IMR-90 (cell line): ENCODE data around the gene MAPK9. TPM values are rescaled to one million over a fixed set of nuclear protein-coding genes. Genes with fewer than 3 reads are reported as not detected.

Experiments
- ATAC-seq: fragments of 200-7000 bp; cut with Tn5 transposase; 2 replicates; pipeline ENCODE4 v1.9.1; 2020; ENCODE audit warnings: low read depth, mild to moderate bottlenecking, moderate library complexity
- BruUV-seq: library from RNA; stranded (reverse); fragments of 400-500 nt; replicated peaks from 2 replicates; lab custom pipeline; 2021; lab: Mats Ljungman, UMichigan
- CTCF ChIA-PET: fragments of 300-600 bp; formaldehyde crosslinking; extraction: SDS; loops from one replicate; lab custom pipeline; 2021; ENCODE audit warnings: antibody characterized with exemption; lab: Yijun Ruan, JAX
- POLR2A ChIA-PET: fragments of 300-600 bp; sonication (Branson Sonifier 250); formaldehyde crosslinking; loops from one replicate; lab custom pipeline; 2022; ENCODE audit warnings: antibody characterized with exemption; ENCODE audit not compliant: unreplicated experiment; lab: Charles Lee
- DNase-seq: peaks from one replicate; pipeline ENCODE4 v3.0.0; 2013
- H2AFZ ChIP-seq: replicated peaks from 2 replicates; pipeline ENCODE3; 2013; ENCODE audit warnings: low read length, mild to moderate bottlenecking; ENCODE audit not compliant: poor library complexity
- H2AK5ac ChIP-seq: 2 replicates; pipeline ENCODE4 v1.6.1; 2013; ENCODE audit warnings: low read depth, low read length, inconsistent platforms
- H2AK9ac ChIP-seq: replicated peaks from 2 replicates; pipeline ENCODE3; 2013; ENCODE audit warnings: mild to moderate bottlenecking, low read depth, low read length, moderate library complexity; ENCODE audit not compliant: poor library complexity
- H2BK120ac ChIP-seq: 2 replicates; pipeline ENCODE4 v1.6.1; 2013; ENCODE audit warnings: low read depth, low read length, inconsistent platforms
- H2BK15ac ChIP-seq: 3 replicates; pipeline ENCODE4 v1.6.1; 2013; ENCODE audit warnings: low read depth, low read length, inconsistent platforms
- H2BK20ac ChIP-seq: 2 replicates; pipeline ENCODE4 v1.6.1; 2013; ENCODE audit warnings: low read depth, mild to moderate bottlenecking, inconsistent platforms, low read length, moderate library complexity
- H2BK5ac ChIP-seq: 2 replicates; pipeline ENCODE4 v1.6.1; 2013; ENCODE audit warnings: mild to moderate bottlenecking, low read depth, low read length, inconsistent platforms; ENCODE audit not compliant: poor library complexity, severe bottlenecking
- H3K14ac ChIP-seq: replicated peaks from 2 replicates; pipeline ENCODE4 v1.6.1; 2013; ENCODE audit warnings: low read depth, low read length, inconsistent platforms
- H3K18ac ChIP-seq: 2 replicates; pipeline ENCODE4 v1.6.1; 2013; ENCODE audit warnings: low read depth, low read length, control low read depth
- H3K23ac ChIP-seq: 2 replicates; pipeline ENCODE4 v1.6.1; 2013; ENCODE audit warnings: low read depth, low read length, inconsistent platforms
- H3K27ac ChIP-seq: 2 replicates; pipeline ENCODE4 v1.5.1; 2013; ENCODE audit warnings: mild to moderate bottlenecking, control low read depth, low read length; ENCODE audit not compliant: insufficient read depth
- H3K27me3 ChIP-seq: 2 replicates; pipeline ENCODE4 v1.6.1; 2013; ENCODE audit warnings: low read length; ENCODE audit not compliant: control insufficient read depth, insufficient read depth
- H3K36me3 ChIP-seq: 2 replicates; pipeline ENCODE4 v1.6.1; 2013; ENCODE audit warnings: low read length, mixed read lengths; ENCODE audit not compliant: control insufficient read depth, insufficient read depth
- H3K4ac ChIP-seq: 2 replicates; pipeline ENCODE4 v1.6.1; 2013; ENCODE audit warnings: low read depth, low read length, inconsistent platforms
- H3K4me1 ChIP-seq: 2 replicates; pipeline ENCODE4 v1.6.1; 2013; ENCODE audit warnings: low read length, mixed read lengths; ENCODE audit not compliant: control insufficient read depth, insufficient read depth
- H3K4me2 ChIP-seq: 2 replicates; pipeline ENCODE4 v1.6.1; 2013; ENCODE audit warnings: low read depth, mild to moderate bottlenecking, control low read depth, low read length, moderate library complexity
- H3K4me3 ChIP-seq: 2 replicates; pipeline ENCODE4 v1.5.1; 2013; ENCODE audit warnings: low read depth, mild to moderate bottlenecking, control low read depth, low read length, moderate library complexity; ENCODE audit not compliant: insufficient read depth
- H3K56ac ChIP-seq: 2 replicates; pipeline ENCODE4 v1.6.1; 2013; ENCODE audit warnings: low read length, inconsistent platforms; ENCODE audit not compliant: insufficient read depth; ENCODE audit errors: extremely low read depth
- H3K79me1 ChIP-seq, 2 experiments: 2 replicates each; pipeline ENCODE4 v1.6.1; 2013; ENCODE audit warnings: low read length in 2 of 2, inconsistent platforms in 1 of 2, low read depth in 1 of 2
- H3K9ac ChIP-seq: 2 replicates; pipeline ENCODE4 v1.6.1; 2013; ENCODE audit warnings: low read depth, low read length, control low read depth
- H3K9me1 ChIP-seq: 2 replicates; pipeline ENCODE4 v1.6.1; 2013; ENCODE audit warnings: low read length, inconsistent platforms; ENCODE audit not compliant: insufficient read depth
- H3K9me3 ChIP-seq: 2 replicates; pipeline ENCODE4 v1.6.1; 2013; ENCODE audit warnings: low read length; ENCODE audit not compliant: control insufficient read depth, insufficient read depth
- H4K20me1 ChIP-seq: 2 replicates; pipeline ENCODE4 v1.6.1; 2013; ENCODE audit warnings: low read length, inconsistent platforms; ENCODE audit not compliant: insufficient read depth
- H4K5ac ChIP-seq: 2 replicates; pipeline ENCODE4 v1.6.1; 2013; ENCODE audit warnings: mild to moderate bottlenecking, low read depth, low read length, control low read depth
- H4K8ac ChIP-seq, 2 experiments: 2 replicates each; pipeline ENCODE4 v1.6.1; 2013; ENCODE audit warnings: low read depth in 2 of 2, low read length in 2 of 2, control low read depth in 1 of 2, inconsistent platforms in 1 of 2
- H4K91ac ChIP-seq: 2 replicates; pipeline ENCODE4 v1.6.1; 2013; ENCODE audit warnings: low read depth, low read length, inconsistent platforms; ENCODE audit not compliant: insufficient read depth
- BHLHE40 ChIP-seq: fragments of 150-350 bp; IDR thresholded peaks from 2 replicates; pipeline ENCODE4 v1.6.1; 2016; ENCODE audit warnings: mild to moderate bottlenecking, low read depth, low read length
- CEBPB ChIP-seq: IDR thresholded peaks from 2 replicates; pipeline ENCODE4 v1.6.1; 2012; ENCODE audit warnings: low read depth, low read length, improper control_type of control experiment
- CHD1 ChIP-seq: IDR thresholded peaks from 2 replicates; pipeline ENCODE4 v1.6.1; 2012; ENCODE audit warnings: low read depth, low read length, improper control_type of control experiment
- CTCF ChIP-seq: conservative IDR thresholded peaks from 2 replicates; pipeline ENCODE4 v1.5.1; 2012; ENCODE audit warnings: mild to moderate bottlenecking, low read depth, low read length, improper control_type of control experiment
- ELK1 ChIP-seq: fragments of 150-350 bp; IDR thresholded peaks from 2 replicates; pipeline ENCODE4 v1.6.1; 2016; ENCODE audit warnings: low read depth, mild to moderate bottlenecking, low read length, moderate library complexity, borderline replicate concordance
- FOS ChIP-seq: fragments of 150-350 bp; IDR thresholded peaks from 2 replicates; pipeline ENCODE4 v1.6.1; 2016; ENCODE audit warnings: low read depth, low read length
- MAFK ChIP-seq: IDR thresholded peaks from 2 replicates; pipeline ENCODE4 v1.6.1; 2012; ENCODE audit warnings: low read depth, low read length, improper control_type of control experiment
- MAZ ChIP-seq: IDR thresholded peaks from 2 replicates; pipeline ENCODE4 v1.6.1; 2012; ENCODE audit warnings: low read depth, mild to moderate bottlenecking, low read length, improper control_type of control experiment, moderate library complexity, borderline replicate concordance
- POLR2A ChIP-seq: IDR thresholded peaks from 2 replicates; pipeline ENCODE4 v1.6.1; 2012; ENCODE audit warnings: mild to moderate bottlenecking, low read depth, low read length
- RAD21 ChIP-seq: IDR thresholded peaks from 2 replicates; pipeline ENCODE4 v1.6.1; 2012; ENCODE audit warnings: low read length, improper control_type of control experiment
- RFX5 ChIP-seq: IDR thresholded peaks from 2 replicates; pipeline ENCODE4 v1.8.0; 2012; ENCODE audit warnings: low read depth, mild to moderate bottlenecking, low read length, moderate library complexity
- USF2 ChIP-seq: fragments of 150-350 bp; IDR thresholded peaks from 2 replicates; pipeline ENCODE4 v1.6.1; 2017; ENCODE audit warnings: mild to moderate bottlenecking, antibody characterized with exemption, low read length, low read depth
- WGBS, 2 experiments: methylation state at CpG; one replicate each; pipeline versions ENCODE4 v1.1.5 to v1.1.7; 2013; ENCODE audit warnings: missing lambda C conversion rate in 2 of 2; ENCODE audit not compliant: insufficient read length in 1 of 2; ENCODE audit errors: extremely low coverage in 2 of 2; 5-methylcytosine and 5-hydroxymethylcytosine counted together
- dilution Hi-C: fragments of 300-500 bp; cut with HindIII; formaldehyde crosslinking; loops from one replicate; pipeline ENCODE4 v1.14.3; 2018; ENCODE audit warnings: low sequenced_read_pairs; ENCODE audit not compliant: unreplicated experiment
- in situ Hi-C: fragments of 300-500 bp; cut with MboI; formaldehyde crosslinking; loops from 3 replicates; pipeline ENCODE4 v1.14.3; 2019; ENCODE audit warnings: low sequenced_read_pairs, inconsistent platforms, mixed read lengths
- intact Hi-C: fragments of 100-400 bp; cut with micrococcal nuclease; formaldehyde crosslinking; loops from 2 replicates; pipeline ENCODE4 v1.10.0; 2022
- polyA plus RNA-seq, 3 experiments: library from polyadenylated mRNA; depleted of rRNA; stranded (reverse); fragments of >200 nt; gene quantifications; 2 replicates each; pipeline ENCODE4 v1.2.3, GENCODE V29; 2012; ENCODE audit warnings: low replicate concordance in 1 of 3
- total RNA-seq: library from RNA; depleted of rRNA; stranded (reverse); fragments of >200 nt; gene quantifications from 2 replicates; pipeline ENCODE4 v1.2.3, GENCODE V29; 2012

Gene MAPK9
- total and polyA plus RNA-seq, 2 of the 4 experiments (the other 2 are of a cell fraction) = 22.9 to 23.3 TPM

GRCh38 chr5:180194410-180195345 is 97.2 kb downstream of the MAPK9 start:
- POLR2A ChIA-PET = no interaction called here
- no peak for DNase-seq

More at GRCh38 chr5:180194410-180195345, 97.2 kb downstream of the MAPK9 start:
- H2BK120ac ChIP-seq = no peak overlapping the region
- no peak overlapping the region for H3K14ac ChIP-seq
- no peak overlapping the region for H4K8ac ChIP-seq
- no peak overlapping the region for H3K4me2 ChIP-seq
- H3K9me3 ChIP-seq = no peaks in the 10 kb centered on the region
- H2AFZ ChIP-seq = no peak overlapping the region
- H2BK15ac ChIP-seq = no peak overlapping the region
- H3K9ac ChIP-seq = no peak overlapping the region
- H2AK5ac ChIP-seq = no peak overlapping the region
- H3K4me3 ChIP-seq = no peak overlapping the region
- dilution Hi-C loops (no loop called here), intact Hi-C loops (no loop called here), in situ Hi-C loops (no loop called here)
- no peaks in the 10 kb centered on the region for H3K79me1 ChIP-seq
- 0 out of 2 replicates have a peak, but pooled peaks cover 4% of the 10 kb centered on the region for H3K27me3 ChIP-seq
- TF ChIP-seq CEBPB (no peak), CHD1 (no peak), USF2 (no peak), CTCF (no peak), MAFK (no peak), FOS (no peak), POLR2A (no peak), BHLHE40 (no peak), RAD21 (no peak), RFX5 (no peak), MAZ (no peak), ELK1 (no peak)
- WGBS, 2 experiments = 74% methylated on average over 16 of the region's 34 CpGs; no CpG with 5 or more reads in 1 of the 2 experiments
- H3K4me1 ChIP-seq = no peaks in the 10 kb centered on the region
- H4K5ac ChIP-seq = no peak overlapping the region
- no TSS peak for BruUV-seq
- H3K56ac ChIP-seq = no peak overlapping the region
- ATAC-seq = no peak
- H3K4ac ChIP-seq = no peak overlapping the region
- no peaks in the 10 kb centered on the region for H3K36me3 ChIP-seq
- H4K20me1 ChIP-seq = no peaks in the 10 kb centered on the region
- H4K91ac ChIP-seq = no peak overlapping the region
- H2BK5ac ChIP-seq = no peak overlapping the region
- no peak overlapping the region for H2BK20ac ChIP-seq
- H3K23ac ChIP-seq = no peak overlapping the region
- no peak overlapping the region for H3K18ac ChIP-seq
- H3K9me1 ChIP-seq = no peaks in the 10 kb centered on the region
- H2AK9ac ChIP-seq = no peak overlapping the region
- H3K27ac ChIP-seq = no peak overlapping the region
- CTCF ChIA-PET = no interaction called here
